Urinary bladder (tissue), 4 donors: Measurements from ENCODE around the gene CD109. TPM values are rescaled to one million over a fixed set of nuclear protein-coding genes. Genes with fewer than 3 reads are reported as not detected.
"Not testable (repeated sequence)": the region's sequence is repeated elsewhere in the genome, so short reads cannot be mapped to it uniquely, and the experiment has no call there.

Source experiments
- DNase-seq: peaks from one replicate; pipeline ENCODE4 v3.0.0-alpha.2; 2015; ENCODE audit errors: extremely low spot score
- H3K27ac ChIP-seq: one replicate; pipeline ENCODE4 v1.5.1; 2013; ENCODE audit warnings: low read depth, mild to moderate bottlenecking, moderate library complexity
- H3K36me3 ChIP-seq: one replicate; pipeline ENCODE4 v1.6.1; 2013; ENCODE audit warnings: mild to moderate bottlenecking, moderate library complexity; ENCODE audit not compliant: insufficient read depth
- H3K4me1 ChIP-seq: one replicate; pipeline ENCODE4 v1.6.1; 2013; ENCODE audit warnings: mild to moderate bottlenecking, moderate library complexity; ENCODE audit not compliant: insufficient read depth
- H3K4me3 ChIP-seq: one replicate; pipeline ENCODE4 v1.5.1; 2013; ENCODE audit warnings: low read depth, low read length
- WGBS: extraction: QIAGEN DNeasy Blood & Tissue Kit; methylation state at CpG from one replicate; pipeline ENCODE4 v1.1.7; 2013; 5-methylcytosine and 5-hydroxymethylcytosine counted together
- polyA plus RNA-seq: library from polyadenylated mRNA; stranded (reverse); fragments of 200-250 nt; gene quantifications from one replicate; pipeline ENCODE4 v1.2.3, GENCODE V29; 2013
- total RNA-seq: library from RNA; depleted of rRNA; stranded (reverse); fragments of >200 nt; gene quantifications from one replicate; pipeline ENCODE4 v1.2.3, GENCODE V29; 2014
- donor health status: healthy with polysubstance abuse.
- donor health status: healthy.

Gene CD109
- total and polyA plus RNA-seq, 2 donors = 7.0 to 34.9 TPM

GRCh38 chr6:73851048-73851447 is 155.0 kb downstream of the CD109 start:
- H3K36me3 ChIP-seq, H3K4me3 ChIP-seq, DNase-seq, H3K27ac ChIP-seq, H3K4me1 ChIP-seq: not testable (repeated sequence)
- WGBS = over 99% methylated on average over 24 of the region's 25 CpGs

GRCh38 chr6:73854998-73855718 is 159.2 kb downstream of the CD109 start:
- Histone ChIP-seq H3K36me3 (no peaks in the 10 kb centered on the region), H3K4me1 (no peaks in the 10 kb centered on the region), H3K27ac (no peak overlapping the region), H3K4me3 (no peak overlapping the region)
- WGBS = 11% methylated on average over 5 of the region's 5 CpGs
- no peak for DNase-seq

GRCh38 chr6:73857341-73857890 is 161.4 kb downstream of the CD109 start:
- no peak overlapping the region for H3K4me3 ChIP-seq
- no peak for DNase-seq
- no peak overlapping the region for H3K27ac ChIP-seq
- 71% methylated on average over 3 of the region's 3 CpGs for WGBS
- no peaks in the 10 kb centered on the region for H3K36me3 ChIP-seq
- H3K4me1 ChIP-seq = no peaks in the 10 kb centered on the region

GRCh38 chr6:73858376-73858775 is 162.4 kb downstream of the CD109 start:
- Histone ChIP-seq H3K27ac (no peak overlapping the region), H3K4me1 (no peaks in the 10 kb centered on the region), H3K36me3 (no peaks in the 10 kb centered on the region), H3K4me3 (no peak overlapping the region)
- DNase-seq = no peak
- WGBS = 82% methylated on average over 1 of the region's 1 CpG

- H3K4me3 ChIP-seq = no peak overlapping the region
- H3K27ac ChIP-seq = no peak overlapping the region
- H3K4me1 ChIP-seq = no peaks in the 10 kb centered on the region
- 91% methylated on average over 1 of the region's 1 CpG for WGBS
- no peaks in the 10 kb centered on the region for H3K36me3 ChIP-seq
- DNase-seq = no peak
Observed at GRCh38 chr6:73860303-73860702, 164.3 kb downstream of the CD109 start.

- Histone ChIP-seq H3K4me1 (no peaks in the 10 kb centered on the region), H3K4me3 (no peak overlapping the region), H3K36me3 (no peaks in the 10 kb centered on the region), H3K27ac (no peak overlapping the region)
- DNase-seq = no peak
Observed at GRCh38 chr6:73866305-73866704, 170.3 kb downstream of the CD109 start.

GRCh38 chr6:73867411-73867810 is 171.4 kb downstream of the CD109 start:
- no peaks in the 10 kb centered on the region for H3K36me3 ChIP-seq
- no peak for DNase-seq
- no peak overlapping the region for H3K4me3 ChIP-seq
- no peaks in the 10 kb centered on the region for H3K4me1 ChIP-seq
- WGBS = 68% methylated on average over 3 of the region's 3 CpGs
- H3K27ac ChIP-seq = no peak overlapping the region

- H3K36me3 ChIP-seq = no peaks in the 10 kb centered on the region
- H3K4me1 ChIP-seq = no peaks in the 10 kb centered on the region
- H3K4me3 ChIP-seq = no peak overlapping the region
- no peak overlapping the region for H3K27ac ChIP-seq
- 88% methylated on average over 3 of the region's 3 CpGs for WGBS
- no peak for DNase-seq
Observed at GRCh38 chr6:73870907-73871306, 174.9 kb downstream of the CD109 start.

GRCh38 chr6:73873081-73873480 is 177.1 kb downstream of the CD109 start:
- no peaks in the 10 kb centered on the region for H3K4me1 ChIP-seq
- DNase-seq = no peak
- no peak overlapping the region for H3K4me3 ChIP-seq
- no peak overlapping the region for H3K27ac ChIP-seq
- no peaks in the 10 kb centered on the region for H3K36me3 ChIP-seq

Other genes starting within 250 kb of the CD109 start
- 16.0 TPM for gene CGAS, start 243.9 kb upstream of the CD109 start, total RNA-seq
- gene CGAS, start 243.9 kb upstream of the CD109 start, polyA plus RNA-seq = 3.1 TPM
- 28.3 TPM for gene MTO1, start 234.5 kb upstream of the CD109 start, total RNA-seq
- 19.8 TPM for gene MTO1, start 234.5 kb upstream of the CD109 start, polyA plus RNA-seq
- 18,172 TPM for gene EEF1A1, start 175.2 kb upstream of the CD109 start, total RNA-seq
- gene EEF1A1, start 175.2 kb upstream of the CD109 start, polyA plus RNA-seq = 11,265 TPM
- gene SLC17A5, start 42.2 kb upstream of the CD109 start, total RNA-seq = 30.8 TPM
- gene SLC17A5, start 42.2 kb upstream of the CD109 start, polyA plus RNA-seq = 8.5 TPM